Activated CD8-positive, alpha-beta T cell treated with anti-CD3 and anti-CD28 coated beads for 36 hours (primary cell): ENCODE results near the gene LETM1. TPM values are rescaled to one million over a fixed set of nuclear protein-coding genes. Genes with fewer than 3 reads are reported as not detected.

ENCODE experiments used
- ATAC-seq: fragments of 200-7000 bp; cut with Tn5 transposase; one replicate; pipeline ENCODE4 v1.10.0; 2021; ENCODE audit warnings: mild to moderate bottlenecking, moderate library complexity
- CTCF ChIA-PET: fragments of 350-600 bp; sonication (Branson Sonifier 250); formaldehyde crosslinking; loops from one replicate; lab custom pipeline; 2021; ENCODE audit warnings: antibody characterized with exemption; lab: Charles Lee
- POLR2A ChIA-PET: fragments of 350-600 bp; sonication (Branson Sonifier 250); formaldehyde crosslinking; loops from one replicate; lab custom pipeline; 2021; ENCODE audit warnings: antibody characterized with exemption; lab: Charles Lee
- DNase-seq: peaks from one replicate; pipeline ENCODE4 v3.0.0-alpha.2; 2020
- H3K27ac Mint-ChIP-seq: one replicate; pipeline ENCODE4 v1.8.0; 2021; ENCODE audit warnings: mild to moderate bottlenecking, mixed read lengths
- H3K27me3 Mint-ChIP-seq: one replicate; pipeline ENCODE4 v1.8.0; 2021; ENCODE audit warnings: mixed read lengths
- H3K36me3 Mint-ChIP-seq: one replicate; pipeline ENCODE4 v1.8.0; 2021; ENCODE audit warnings: low read depth, mixed read lengths
- H3K4me1 Mint-ChIP-seq: one replicate; pipeline ENCODE4 v1.8.0; 2021; ENCODE audit warnings: low read depth, mixed read lengths
- H3K4me3 Mint-ChIP-seq: one replicate; pipeline ENCODE4 v1.8.0; 2021; ENCODE audit warnings: mild to moderate bottlenecking, moderate library complexity, mixed read lengths
- H3K9me3 Mint-ChIP-seq: one replicate; pipeline ENCODE4 v1.8.0; 2021; ENCODE audit warnings: mixed read lengths
- intact Hi-C: fragments of 100-400 bp; cut with micrococcal nuclease; formaldehyde crosslinking; loops from one replicate; pipeline ENCODE4 v1.10.0; 2022
- total RNA-seq, 2 experiments: library from RNA; stranded (reverse); gene quantifications; one replicate each; pipeline ENCODE4 v1.2.3, GENCODE V29; 2021
- TF ChIP-seq, protein P1 (sequence below): fragments of 200-600 bp; IDR thresholded peaks from one replicate; pipeline ENCODE4 v1.8.0; 2022; ENCODE audit warnings: antibody characterized with exemption, mild to moderate bottlenecking

LETM1 gene
- total RNA-seq, 2 experiments from 2014 or later: 49.4 to 53.2 TPM

DNA sequence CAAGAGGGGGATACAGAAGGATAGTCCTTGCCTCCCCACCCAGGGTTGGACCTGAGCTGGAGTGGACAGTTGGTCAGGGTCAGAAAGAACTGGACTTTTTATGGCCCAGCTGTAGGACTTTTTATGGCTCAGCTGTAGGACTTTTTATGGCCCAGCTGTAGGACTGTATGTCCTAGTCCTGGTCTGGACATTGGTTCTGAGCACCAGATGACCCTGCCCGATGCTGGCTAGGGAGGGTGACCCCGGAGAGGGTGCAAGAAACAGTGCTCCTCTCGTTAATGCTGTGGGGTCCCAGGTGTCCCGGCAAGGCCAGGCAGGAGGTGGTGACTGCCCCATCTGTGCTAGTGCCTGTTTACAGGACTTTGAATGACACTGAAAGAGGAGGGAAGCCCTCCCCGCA is 2.0 kb upstream of the LETM1 start:
- CTCF ChIA-PET: interaction anchor here (4.2 kb wide), 1 partner anchor 41 kb away, joined by 20 read pairs; no protein-coding TSS in a partner anchor
- H3K36me3 Mint-ChIP-seq: peaks cover 6% of the 10 kb centered on the region
- H3K9me3 Mint-ChIP-seq: no peaks in the 10 kb centered on the region
- H3K27ac Mint-ChIP-seq: no peak overlapping the region
- DNase-seq (no peak), ATAC-seq (no peak)
- peak overlapping the region; percentile 82 for H3K4me3 Mint-ChIP-seq
- POLR2A ChIA-PET: interaction anchor here (1.0 to 4.5 kb wide), 3 partner anchors 12 to 40 kb away, joined by 3 to 49 read pairs (median 3); partner anchors contain the start of gene NSD2
- no peaks in the 10 kb centered on the region for H3K27me3 Mint-ChIP-seq
- intact Hi-C loops: loop anchor here (10.0 kb wide), 1 partner anchor 47 kb away; no protein-coding TSS in a partner anchor
- TF ChIP-seq, protein P1, sequence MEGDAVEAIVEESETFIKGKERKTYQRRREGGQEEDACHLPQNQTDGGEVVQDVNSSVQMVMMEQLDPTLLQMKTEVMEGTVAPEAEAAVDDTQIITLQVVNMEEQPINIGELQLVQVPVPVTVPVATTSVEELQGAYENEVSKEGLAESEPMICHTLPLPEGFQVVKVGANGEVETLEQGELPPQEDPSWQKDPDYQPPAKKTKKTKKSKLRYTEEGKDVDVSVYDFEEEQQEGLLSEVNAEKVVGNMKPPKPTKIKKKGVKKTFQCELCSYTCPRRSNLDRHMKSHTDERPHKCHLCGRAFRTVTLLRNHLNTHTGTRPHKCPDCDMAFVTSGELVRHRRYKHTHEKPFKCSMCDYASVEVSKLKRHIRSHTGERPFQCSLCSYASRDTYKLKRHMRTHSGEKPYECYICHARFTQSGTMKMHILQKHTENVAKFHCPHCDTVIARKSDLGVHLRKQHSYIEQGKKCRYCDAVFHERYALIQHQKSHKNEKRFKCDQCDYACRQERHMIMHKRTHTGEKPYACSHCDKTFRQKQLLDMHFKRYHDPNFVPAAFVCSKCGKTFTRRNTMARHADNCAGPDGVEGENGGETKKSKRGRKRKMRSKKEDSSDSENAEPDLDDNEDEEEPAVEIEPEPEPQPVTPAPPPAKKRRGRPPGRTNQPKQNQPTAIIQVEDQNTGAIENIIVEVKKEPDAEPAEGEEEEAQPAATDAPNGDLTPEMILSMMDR: no peak
- H3K4me1 Mint-ChIP-seq: peaks cover 34% of the 10 kb centered on the region

DNA sequence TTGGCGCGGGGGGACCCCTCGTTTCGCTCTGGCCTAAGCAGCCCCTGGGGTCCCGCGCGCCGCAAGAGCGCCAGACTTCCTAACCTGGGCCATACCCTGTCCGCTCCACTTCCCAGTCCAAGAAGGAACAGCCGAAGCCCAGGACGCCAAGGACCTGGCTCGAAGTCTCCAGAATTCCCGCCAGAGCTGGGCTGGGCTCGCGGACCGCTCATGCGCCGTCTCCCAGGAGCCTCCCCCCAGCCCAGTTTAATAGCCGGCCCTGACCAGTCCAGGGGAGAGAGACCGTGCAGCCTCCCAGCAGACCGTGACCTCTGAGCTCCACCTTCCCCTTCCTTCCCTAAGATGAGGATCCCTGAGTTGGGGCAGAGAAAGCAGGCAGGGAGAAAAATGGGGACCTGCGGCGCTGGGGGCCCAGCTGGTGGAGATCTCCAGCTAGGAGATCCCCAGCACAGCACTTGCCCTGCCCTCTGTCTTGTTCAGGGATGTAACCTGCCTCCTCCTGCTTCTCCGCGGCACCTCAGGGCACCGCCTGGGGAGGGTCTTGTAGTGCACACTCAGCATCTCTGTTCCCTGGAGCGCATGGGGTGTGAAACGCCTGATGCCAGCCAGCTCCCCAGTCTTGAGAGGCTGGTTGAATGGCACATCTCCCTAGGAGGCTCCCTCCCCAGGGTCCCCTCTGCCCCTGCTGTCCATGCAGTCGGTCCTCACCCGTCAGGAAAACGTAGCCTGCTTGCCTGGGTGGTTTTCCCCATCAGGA is 1.2 kb upstream of the LETM1 start:
- peak overlapping the region; percentile 75 for H3K27ac Mint-ChIP-seq
- TF ChIP-seq, protein P1: no peak
- CTCF ChIA-PET: interaction anchor here (0.7 to 4.2 kb wide), 3 partner anchors 7 to 42 kb away, joined by 3 to 20 read pairs (median 5); partner anchors contain the start of gene NSD2
- peak overlapping the region; percentile 82 for H3K4me3 Mint-ChIP-seq
- ATAC-seq: no peak
- H3K36me3 Mint-ChIP-seq: peaks cover 13% of the 10 kb centered on the region
- no peaks in the 10 kb centered on the region for H3K9me3 Mint-ChIP-seq
- H3K4me1 Mint-ChIP-seq: peaks cover 37% of the 10 kb centered on the region
- POLR2A ChIA-PET: interaction anchor here (0.8 to 3.0 kb wide), 7 partner anchors 11 to 559 kb away, joined by 3 to 37 read pairs (median 5); partner anchors contain the start of genes FGFR3, NSD2 and SLBP
- no peaks in the 10 kb centered on the region for H3K27me3 Mint-ChIP-seq
- intact Hi-C loops: loop anchor here (10.0 kb wide), 1 partner anchor 48 kb away; no protein-coding TSS in a partner anchor
- no peak for DNase-seq

DNA sequence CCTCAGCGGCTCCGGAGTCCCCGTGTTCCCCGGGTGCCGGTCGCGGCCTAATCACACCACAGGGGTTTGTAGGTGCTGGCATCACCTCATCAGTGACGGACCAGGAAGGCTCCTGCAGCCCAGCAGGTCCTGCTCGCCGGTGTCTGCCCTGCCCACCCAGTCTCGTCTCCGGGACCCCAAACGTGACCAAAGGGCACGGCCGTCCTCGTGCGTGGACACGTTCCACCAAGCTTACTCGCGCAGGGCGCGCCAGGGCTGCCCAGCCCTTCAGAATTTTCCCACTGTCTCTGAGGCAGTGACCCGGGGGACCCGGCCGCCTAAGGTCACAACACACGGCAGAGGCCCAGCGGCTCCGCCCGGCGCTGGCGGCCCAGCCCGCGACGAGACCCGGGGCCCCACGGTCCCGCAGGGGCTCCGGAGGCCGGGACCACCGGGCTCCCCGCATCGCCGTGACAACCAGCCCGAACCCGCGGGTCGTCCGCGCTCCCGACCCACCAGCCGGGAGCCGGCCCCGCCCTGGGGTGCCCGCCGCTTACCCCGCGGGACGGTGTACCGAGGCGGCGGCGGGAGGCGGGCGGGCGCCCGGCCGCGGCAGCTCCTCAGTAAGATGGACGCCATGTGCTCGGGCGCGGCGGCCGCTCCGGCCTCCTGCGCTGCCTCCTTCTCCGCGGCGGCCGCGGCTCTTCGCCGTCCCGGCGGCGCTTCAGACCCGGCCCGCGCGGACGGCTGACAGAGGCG is 454 bp downstream of the LETM1 start:
- Mint-ChIP-seq H3K4me1 (peaks cover 42% of the 10 kb centered on the region), H3K4me3 (peak overlapping the region; percentile 76), H3K27me3 (no peaks in the 10 kb centered on the region), H3K9me3 (no peaks in the 10 kb centered on the region), H3K36me3 (peaks cover 13% of the 10 kb centered on the region), H3K27ac (peak overlapping the region; percentile 59)
- peak; percentile 26 for DNase-seq
- POLR2A ChIA-PET: interaction anchor here (0.5 to 3.0 kb wide), 15 partner anchors 10 to 163 kb away, joined by 3 to 37 read pairs (median 3); partner anchors contain the start of genes NSD2, SLBP, TACC3 and TMEM129
- TF ChIP-seq, protein P1: no peak
- ATAC-seq: peak; percentile 14
- intact Hi-C loops: loop anchor here (10.0 kb wide), 1 partner anchor 49 kb away; no protein-coding TSS in a partner anchor
- CTCF ChIA-PET: interaction anchor here (1.0 to 4.2 kb wide), 2 partner anchors 15 to 44 kb away, joined by 5 to 20 read pairs; partner anchors contain the start of gene NSD2

DNA sequence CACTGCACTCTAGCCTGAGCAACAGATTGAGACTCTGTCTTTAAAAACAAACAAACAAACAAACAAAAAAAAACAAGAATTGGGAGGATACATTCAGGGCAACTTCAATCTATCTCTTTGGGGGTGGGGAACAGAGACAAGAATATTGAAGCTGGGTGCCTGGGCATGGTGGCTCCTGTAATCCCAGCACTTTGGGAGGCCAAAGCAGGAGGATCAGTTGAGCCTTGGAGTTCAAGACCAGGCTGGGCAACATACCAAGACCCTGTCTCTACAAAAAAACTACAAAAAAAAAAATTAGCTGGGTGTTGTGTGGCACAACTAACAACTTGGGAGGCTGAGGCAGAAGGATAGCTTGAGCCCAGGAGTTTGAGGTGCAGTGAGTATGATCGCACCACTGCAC is 1.2 kb downstream of the LETM1 start:
- Mint-ChIP-seq H3K9me3 (no peaks in the 10 kb centered on the region), H3K36me3 (peaks cover 13% of the 10 kb centered on the region), H3K27me3 (no peaks in the 10 kb centered on the region), H3K4me3 (peak overlapping the region; percentile 76), H3K27ac (peak overlapping the region; percentile 59), H3K4me1 (peaks cover 45% of the 10 kb centered on the region)
- POLR2A ChIA-PET: interaction anchor here (0.7 to 3.0 kb wide), 10 partner anchors 8 to 155 kb away, joined by 3 to 37 read pairs (median 3); partner anchors contain the start of genes NSD2, SLBP, TACC3 and TMEM129
- CTCF ChIA-PET: interaction anchor here (4.2 kb wide), 1 partner anchor 44 kb away, joined by 20 read pairs; no protein-coding TSS in a partner anchor
- no peak for ATAC-seq
- no peak for DNase-seq
- intact Hi-C loops: loop anchor here (10.0 kb wide), 1 partner anchor 50 kb away; no protein-coding TSS in a partner anchor
- TF ChIP-seq, protein P1: no peak
